DND-41 (cell line): ENCODE measurements around the gene NEUROG1.

Experiments
- CTCF ChIP-seq: IDR thresholded peaks from 2 replicates; pipeline ENCODE4 v1.5.1; 2012; ENCODE audit warnings: borderline replicate concordance, low read length, moderate library complexity, mild to moderate bottlenecking; ENCODE audit not compliant: poor library complexity, severe bottlenecking; ENCODE audit errors: extremely low read depth
- EZH2 ChIP-seq: IDR thresholded peaks from 3 replicates; pipeline ENCODE4 v1.6.1; 2012; ENCODE audit warnings: borderline replicate concordance, low read depth, mild to moderate bottlenecking, moderate library complexity, low read length, inconsistent platforms; ENCODE audit not compliant: severe bottlenecking

DNA sequence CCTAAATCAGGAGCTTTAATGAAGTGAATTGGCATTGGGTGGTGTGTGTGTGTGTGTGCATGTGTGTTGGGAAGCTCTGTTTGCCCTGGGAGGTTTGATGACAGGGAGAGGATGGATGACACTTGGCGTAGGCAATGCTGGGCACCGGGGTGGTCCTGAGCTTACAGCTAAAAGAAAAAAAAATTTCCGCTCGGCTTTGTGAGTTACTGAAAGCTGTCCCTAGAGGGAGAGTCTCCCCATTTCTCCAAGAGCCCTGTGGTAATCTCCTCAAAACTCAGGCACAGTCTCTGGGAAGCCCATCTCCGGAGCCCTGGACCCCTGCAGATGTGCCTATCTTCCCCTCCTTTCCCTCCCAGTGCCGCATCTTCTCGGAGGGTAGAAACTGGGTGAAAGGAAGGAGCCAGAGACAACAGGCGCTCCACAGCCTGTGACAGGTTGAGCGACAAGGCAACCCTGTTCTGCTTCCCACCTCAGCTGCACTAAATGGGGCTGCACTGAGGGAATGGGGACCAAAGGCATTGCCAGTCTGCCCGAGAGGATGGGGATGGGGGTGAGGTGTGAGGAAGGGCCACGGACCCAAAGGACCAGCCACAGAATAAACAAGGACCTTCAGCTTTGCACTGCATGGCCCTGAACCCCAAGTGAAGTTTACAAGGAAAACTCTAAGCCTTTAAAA is 47.8 kb downstream of the NEUROG1 start:
- TF ChIP-seq CTCF (no peak), EZH2 (no peak)
